Testis (tissue), 2 donors: ENCODE data around the gene CTU2.

ENCODE experiments used
- CTCF ChIP-seq, 3 experiments: fragments of 450-650 bp in 2 of 3; fragments of 200-600 bp in 1 of 3; sonication (generic) in 1 of 3; IDR thresholded peaks; one replicate each; pipeline ENCODE4 v1.5.1; 2016 to 2019; ENCODE audit warnings: antibody characterized with exemption in 3 of 3, mild to moderate bottlenecking in 2 of 3, moderate library complexity in 1 of 3
- POLR2A ChIP-seq: fragments of 450-650 bp; IDR thresholded peaks from one replicate; pipeline ENCODE4 v1.6.1; 2017; ENCODE audit warnings: antibody characterized with exemption, mild to moderate bottlenecking, moderate library complexity

- no peak for TF ChIP-seq CTCF (IDR thresholded peaks at IDR 0.05)
- TF ChIP-seq POLR2A, result no peak
Measured at GRCh38 chr16:88690341-88691128, 15.8 kb upstream of the CTU2 start.
